ENCODE measurements around the gene MED16.

Gene MED16

DNA sequence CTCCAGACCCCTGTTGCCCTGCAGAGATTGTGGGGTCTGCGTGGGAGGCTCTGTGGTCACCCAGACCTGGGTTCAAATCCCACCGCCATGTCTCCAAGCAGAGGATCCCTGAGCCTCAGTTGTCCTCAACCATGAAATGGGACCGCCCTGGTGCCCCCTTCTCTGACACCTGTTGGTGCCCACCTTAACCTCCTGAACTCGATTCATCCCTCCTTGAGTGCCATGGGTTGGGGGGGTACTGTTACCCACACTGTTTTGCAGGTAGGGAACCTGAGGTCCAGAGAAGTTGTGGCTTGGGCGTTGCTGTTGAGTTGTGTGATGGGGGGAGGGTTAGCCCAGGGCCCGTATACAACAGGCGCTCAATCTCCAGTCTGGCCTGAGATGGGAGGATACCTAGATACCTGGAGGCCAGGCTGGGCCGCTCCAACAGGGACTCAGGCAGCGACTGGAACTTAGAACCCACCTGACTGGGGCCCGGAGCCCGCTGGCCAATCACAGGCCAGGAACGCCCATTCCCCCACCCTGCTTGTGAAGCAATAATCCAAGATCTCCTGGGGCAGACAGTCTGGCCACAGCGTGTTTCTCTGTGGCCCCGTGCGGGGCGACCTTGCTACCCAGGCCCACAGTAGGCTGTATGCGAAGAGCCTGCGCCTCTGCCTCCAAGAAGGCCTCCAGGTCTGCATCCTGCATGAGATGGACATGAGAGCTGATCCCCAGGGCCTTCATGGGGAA is 35.6 kb upstream of the MED16 start:
- DNase-seq = no peak

DNA sequence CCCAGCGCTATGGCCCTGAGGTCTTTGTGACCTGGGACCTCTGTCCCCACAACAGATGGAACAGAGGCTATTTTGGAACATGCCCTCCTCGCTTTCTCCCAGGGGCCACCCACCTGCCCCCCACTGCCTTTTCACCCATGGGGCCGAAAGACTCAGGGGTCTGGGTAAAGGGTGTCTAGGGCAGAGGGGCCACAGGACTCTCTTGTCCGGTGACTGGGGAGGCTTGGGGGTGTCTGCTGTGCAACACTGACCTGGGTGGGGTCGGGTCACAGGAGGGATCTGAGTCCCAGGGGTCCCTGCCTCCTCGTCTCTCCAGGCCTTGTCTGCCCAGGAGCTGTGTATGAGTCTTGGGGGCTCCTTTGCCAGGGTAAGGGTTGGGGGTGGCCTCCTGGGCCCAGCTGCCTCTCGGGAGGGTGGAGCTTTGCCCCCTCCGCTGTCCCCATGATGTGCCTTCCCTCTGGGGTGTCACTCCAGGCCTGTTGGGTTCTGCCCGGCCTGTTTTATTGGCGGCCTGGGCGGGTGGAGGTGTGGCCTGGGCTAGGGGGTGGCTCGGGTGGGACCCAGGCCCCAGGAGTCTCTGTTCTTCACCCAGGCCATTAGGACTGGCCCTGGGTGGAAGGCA is 34.9 kb upstream of the MED16 start:
- DNase-seq = no peak

DNA sequence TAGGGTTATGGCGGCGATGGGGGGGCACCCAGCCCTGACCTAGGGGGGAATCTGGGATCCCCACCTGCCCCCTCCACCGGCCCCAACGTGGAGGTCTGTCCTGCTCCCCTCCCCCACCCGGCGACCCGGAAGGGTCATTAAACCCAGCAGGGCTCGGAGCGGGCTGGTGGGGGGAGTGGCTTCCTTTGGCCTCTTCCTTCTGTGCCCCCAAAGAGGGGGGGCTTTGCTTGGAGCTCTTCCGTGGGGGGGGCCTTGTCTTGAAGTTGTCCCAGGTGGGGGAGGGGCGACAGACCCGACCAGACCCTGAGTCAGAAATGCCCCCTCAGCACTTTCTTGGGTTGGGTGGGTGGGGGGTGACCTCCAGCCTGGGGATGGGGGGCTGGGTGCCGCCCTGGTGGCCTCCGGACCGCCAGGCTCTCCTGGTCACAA is 34.4 kb upstream of the MED16 start:
- DNase-seq = no peak

DNA sequence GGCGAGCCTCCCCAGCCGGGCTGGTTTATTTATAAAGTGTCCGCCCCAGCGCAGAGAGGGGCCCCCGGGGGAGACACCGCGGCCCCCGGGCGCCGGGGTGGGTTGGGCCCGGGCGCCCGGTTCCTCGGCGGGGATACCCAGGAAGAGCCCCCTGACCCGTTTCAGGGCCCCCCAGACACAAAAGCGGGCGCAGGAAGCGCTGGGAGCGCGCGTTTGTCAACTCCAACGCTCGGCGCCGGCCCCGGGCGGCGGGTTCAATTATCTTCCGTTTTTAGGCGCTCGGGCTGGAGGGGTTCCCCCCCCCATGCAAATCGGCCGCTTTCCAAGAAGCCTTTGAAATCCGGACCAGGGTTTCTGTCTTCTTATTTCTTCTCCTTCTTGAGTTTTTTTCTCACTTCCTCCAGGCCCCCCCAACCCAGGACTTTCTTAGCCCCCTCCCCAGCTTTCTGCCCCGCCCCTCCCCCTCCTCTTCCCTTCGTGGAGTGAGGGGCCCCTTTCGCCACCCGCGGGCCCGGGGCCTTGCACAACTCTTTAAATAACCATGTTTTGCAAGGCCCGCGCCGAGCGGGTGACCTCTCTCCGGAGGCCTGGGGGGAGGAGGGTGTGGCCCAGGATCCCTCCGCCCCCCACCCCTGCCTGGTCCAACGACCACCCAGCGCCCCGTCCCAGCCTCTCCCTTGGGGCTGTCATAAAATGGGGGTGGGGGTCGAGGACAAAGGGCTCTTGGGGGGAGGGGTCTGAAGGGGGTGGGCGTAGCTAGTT is 33.8 kb upstream of the MED16 start:
- DNase-seq = no peak

DNA sequence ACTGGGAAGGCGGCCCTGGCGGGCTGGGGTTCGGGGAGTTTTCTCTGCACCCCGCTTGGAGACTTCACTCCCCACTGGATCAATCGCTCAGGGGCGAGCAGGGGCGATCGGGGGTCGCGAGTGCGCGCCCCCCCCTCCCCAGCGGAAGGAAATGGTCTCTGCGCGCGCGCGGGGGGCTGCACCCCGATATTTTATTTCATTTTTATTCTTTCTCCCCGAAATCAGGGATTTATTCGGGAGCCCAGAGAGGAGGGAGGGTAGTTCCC is 33.3 kb upstream of the MED16 start:
- no peak for DNase-seq

DNA sequence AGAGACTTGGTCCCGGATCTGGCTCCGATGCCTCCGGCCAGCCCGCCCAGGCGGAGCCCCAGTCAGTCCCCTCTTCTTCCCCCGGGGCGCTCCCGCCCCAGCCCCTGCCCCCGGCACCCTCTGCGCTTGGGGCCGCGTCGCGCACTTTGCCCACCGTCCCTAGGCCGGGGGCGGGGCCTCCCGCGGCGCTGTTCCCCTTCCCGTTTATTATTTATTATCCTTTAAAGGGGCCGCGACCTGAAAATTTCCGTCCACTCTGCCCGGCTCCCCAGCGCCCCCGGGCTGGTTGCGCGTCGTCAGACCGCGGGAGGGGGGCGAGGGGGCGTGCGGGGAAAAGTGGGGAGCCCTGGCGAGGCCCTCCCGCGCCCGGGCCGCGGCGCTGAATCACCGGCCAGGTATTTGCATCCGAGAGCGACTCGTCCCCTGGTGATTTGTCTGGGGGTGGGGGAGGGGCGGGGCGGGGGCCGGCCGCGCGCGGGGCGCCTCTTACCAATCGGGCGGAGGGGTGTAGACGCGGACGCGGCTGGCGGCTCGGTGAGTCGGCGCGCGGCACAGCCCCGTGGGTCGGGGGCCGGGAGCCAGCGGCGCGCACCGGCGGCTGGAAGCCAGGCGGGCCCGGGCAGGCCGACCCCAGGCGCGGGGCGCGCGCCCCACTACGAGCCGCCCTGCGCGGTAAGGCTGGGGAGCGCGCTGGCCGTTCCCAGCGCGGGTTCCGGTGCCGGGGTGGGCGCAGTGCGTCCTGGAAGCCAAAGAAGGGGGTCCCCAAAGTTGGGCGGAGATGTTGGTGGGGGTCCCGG is 32.7 kb upstream of the MED16 start, which contains the start of gene ARID3A:
TSS of gene ARID3A (plus strand) at position 510 of the 797 bp plus-strand sequence. CDS start 3,494 bp downstream, outside the sequence.
- DNase-seq = peak; percentile 60

DNA sequence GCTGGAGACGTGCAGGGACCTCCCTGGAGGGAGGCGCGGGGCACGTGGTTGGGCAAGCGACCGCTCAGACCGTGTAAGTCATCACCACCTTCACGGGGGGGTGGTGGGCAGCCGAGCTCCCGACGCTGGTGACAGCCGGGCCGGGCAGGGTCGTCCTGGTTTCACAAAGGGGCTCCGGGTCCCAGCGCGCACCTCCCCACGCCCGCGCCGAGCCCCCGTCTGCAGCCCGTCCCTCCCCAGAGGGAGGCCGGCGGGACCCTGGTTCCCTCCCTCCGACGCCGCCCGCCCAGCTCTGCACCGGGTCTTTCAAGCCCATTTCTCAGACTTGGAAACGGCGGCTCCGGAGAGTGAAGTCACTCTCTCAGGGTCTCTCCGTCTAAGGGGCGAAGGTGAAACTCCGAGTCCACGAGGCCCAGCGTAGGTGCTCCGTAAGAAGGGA is 32.1 kb upstream of the MED16 start:
- DNase-seq = no peak

DNA sequence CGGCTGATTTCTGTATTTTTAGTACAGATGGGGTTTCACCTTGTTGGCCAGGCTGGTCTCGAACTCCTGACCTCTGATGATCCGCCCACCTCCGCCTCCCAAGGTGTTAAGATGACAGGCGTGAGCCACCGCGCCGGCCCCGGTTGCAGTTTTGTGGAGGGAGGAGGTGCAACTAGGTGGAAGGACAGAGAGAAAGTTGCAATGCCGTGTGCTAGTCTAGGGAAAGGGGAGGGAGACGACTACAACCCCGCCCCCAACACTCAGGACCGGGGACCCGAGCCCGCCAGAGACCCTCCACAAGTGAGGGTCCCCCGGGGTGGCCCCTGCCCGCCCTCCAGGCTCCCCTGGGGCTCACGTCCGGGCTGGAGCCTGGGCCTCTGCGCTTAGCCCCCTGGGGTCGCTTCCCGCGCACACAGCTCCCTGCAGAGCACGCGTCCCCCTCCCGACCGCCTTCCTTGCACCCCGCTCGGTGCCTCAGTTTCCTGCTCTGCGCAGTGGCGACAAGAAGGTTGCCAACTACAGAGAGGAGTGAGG is 31.6 kb upstream of the MED16 start:
- no peak for DNase-seq

DNA sequence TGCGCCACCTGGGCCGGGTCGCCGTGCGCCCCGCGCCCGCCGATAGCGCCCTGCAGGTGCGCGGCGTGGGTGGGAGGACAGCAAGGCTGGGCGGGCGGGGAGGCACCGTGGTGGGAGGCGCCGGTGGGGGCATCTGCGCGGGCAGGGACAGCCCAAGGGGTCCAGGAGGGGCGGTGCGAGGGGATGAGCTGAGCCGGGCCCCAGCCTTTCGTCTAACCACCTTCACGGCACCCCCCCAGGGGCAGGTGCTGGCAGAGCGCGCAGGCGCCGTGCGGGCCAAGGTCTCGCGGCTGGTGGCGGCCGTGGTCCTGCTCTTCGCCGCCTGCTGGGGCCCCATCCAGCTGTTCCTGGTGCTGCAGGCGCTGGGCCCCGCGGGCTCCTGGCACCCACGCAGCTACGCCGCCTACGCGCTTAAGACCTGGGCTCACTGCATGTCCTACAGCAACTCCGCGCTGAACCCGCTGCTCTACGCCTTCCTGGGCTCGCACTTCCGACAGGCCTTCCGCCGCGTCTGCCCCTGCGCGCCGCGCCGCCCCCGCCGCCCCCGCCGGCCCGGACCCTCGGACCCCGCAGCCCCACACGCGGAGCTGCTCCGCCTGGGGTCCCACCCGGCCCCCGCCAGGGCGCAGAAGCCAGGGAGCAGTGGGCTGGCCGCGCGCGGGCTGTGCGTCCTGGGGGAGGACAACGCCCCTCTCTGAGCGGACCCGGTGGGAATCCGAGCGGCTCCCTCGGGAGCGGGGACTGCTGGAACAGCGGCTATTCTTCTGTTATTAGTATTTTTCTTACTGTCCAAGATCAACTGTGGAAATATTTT is 27.3 kb upstream of the MED16 start:
- DNase-seq = no peak

DNA sequence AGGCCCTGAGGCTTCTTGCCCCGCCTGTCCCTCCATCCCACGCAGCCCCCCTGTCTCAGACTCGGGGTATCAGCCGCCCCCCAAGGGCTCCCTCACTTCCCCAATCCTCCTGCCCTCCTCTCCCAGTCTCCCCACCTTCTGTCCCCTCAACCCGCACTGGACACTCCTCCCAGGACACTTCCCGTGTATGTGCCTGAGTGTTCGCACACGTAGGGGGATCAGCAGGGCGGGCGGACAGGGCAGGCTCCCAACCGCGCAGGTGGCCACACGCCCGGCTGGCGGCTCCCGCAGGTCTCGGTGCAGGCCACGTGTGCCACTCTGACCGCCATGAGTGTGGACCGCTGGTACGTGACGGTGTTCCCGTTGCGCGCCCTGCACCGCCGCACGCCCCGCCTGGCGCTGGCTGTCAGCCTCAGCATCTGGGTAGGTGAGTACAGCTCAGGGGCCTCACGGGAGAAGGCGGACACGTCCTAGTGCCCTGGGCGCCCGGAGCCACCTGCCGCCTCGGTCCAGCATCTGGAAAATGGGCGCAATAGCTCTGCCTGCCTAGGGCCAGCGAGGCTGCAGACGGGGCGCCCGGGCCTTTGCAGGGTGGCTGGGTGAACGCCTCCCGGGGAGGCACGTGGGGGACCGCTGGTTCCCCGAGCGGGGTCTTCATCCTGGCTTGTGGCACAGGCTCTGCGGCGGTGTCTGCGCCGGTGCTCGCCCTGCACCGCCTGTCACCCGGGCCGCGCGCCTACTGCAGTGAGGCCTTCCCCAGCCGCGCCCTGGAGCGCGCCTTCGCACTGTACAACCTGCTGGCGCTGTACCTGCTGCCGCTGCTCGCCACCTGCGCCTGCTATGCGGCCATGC is 26.4 kb upstream of the MED16 start:
- no peak for DNase-seq

DNA sequence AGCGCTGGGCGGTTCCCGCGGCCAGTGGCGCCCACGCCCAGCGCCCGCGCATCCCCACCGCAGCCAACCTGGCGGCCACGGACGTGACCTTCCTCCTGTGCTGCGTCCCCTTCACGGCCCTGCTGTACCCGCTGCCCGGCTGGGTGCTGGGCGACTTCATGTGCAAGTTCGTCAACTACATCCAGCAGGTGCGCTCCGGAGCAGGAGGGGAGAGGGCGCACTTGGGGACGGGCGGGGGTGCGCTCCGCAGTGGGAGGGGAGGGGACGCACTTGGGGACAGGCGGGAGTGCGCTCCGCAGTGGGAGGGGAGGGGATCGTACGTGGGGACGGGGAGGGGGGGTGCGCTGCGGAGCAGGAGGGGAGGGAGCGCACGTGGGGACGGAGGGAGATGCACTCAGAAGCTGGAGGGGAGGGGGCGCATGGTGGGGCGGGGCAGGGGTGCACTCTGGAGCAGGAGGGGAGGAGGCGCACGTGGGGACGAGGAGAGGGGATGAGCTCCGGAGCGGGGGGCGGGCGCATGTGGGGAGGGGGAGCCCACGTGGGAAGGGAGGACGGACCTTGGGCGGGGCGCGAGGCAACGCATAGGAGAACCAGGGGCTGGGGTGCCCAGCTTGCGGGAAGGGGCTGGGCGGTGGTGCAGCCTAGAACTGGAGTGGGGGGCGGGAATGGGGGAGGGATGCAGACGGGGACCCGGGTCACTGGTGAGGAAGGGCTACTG is 25.7 kb upstream of the MED16 start:
- no peak for DNase-seq

DNA sequence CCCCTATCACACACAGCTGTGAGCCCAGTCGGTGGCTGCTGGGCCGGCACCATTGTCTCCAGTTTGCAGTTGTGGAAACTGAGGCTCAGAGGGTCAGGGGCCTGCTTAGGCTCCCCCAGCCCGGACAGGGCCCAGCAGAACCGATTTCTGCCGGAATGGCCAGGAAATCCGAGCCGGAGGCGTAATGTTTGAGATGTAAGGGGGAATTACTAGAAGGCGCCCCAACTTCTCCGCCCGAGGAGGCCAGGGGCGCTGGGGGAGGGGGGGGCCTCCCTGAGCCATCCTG is 25.1 kb upstream of the MED16 start:
- no peak for DNase-seq

DNA sequence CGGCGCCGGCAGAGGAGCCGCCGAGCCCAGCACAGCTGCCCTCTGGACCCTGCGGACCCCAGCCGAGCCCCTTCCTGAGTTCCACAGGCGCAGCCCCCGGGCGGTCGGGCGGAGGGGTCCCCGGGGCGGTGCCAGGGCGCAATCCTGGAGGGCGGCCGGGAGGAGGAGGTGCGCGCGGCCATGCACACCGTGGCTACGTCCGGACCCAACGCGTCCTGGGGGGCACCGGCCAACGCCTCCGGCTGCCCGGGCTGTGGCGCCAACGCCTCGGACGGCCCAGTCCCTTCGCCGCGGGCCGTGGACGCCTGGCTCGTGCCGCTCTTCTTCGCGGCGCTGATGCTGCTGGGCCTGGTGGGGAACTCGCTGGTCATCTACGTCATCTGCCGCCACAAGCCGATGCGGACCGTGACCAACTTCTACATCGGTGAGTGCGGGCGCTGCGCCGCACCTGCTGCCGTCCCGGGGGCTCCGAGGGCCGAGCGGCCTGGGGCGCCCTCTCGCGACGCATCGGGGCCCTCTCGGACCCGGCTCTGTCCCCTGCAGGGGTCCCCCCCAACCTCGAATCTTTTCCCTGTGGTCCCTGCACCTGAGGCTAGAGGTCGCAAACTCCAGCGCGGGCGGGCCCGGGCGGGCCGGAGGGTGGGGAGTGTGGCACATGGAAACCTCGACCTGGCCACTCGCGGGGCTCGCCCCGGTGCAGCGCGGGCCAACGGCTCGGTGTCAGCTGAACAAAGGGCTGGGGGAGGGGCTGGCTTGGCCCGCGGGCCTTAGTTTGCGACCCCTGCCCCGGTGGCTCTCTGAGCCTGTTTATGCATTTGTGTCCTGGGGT is 24.6 kb upstream of the MED16 start, which contains the start of gene KISS1R:
TSS of gene KISS1R (plus strand) at position 11 of the 829 bp plus-strand sequence. CDS start at position 181, 170 bp downstream.
- DNase-seq = no peak

DNA sequence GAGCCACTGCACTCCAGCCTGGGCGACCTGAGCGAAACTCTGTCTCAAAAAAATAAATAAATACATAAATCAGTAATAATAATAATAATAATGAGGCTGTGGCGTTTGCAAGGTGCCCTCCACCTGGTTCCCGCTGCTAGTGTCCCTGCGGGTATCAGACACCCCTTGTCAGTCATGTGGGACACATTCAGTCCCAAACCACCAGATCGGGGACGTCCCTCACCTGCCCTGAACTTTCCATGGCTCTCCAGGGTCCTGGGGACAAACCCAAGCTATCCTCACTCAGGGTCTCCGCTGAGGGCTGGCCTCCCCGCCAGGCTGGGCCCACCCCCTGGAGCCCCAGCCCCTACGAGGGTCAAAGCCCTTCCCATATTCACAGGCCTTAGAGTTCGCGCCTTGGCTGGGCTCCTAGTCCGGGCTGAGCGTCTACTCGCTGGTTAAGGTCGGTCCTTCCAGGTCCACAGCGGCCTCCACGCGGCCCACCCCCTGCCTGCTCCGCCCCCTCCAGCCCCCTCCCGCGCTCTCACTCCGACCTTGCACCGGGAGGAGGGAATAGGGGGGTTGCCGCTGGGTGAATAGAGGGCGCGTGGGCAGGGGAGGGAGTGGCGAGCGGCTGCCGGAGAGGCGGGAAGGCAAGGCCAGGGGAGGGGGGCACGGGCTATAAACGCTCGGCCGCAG is 23.8 kb upstream of the MED16 start:
- no peak for DNase-seq

DNA sequence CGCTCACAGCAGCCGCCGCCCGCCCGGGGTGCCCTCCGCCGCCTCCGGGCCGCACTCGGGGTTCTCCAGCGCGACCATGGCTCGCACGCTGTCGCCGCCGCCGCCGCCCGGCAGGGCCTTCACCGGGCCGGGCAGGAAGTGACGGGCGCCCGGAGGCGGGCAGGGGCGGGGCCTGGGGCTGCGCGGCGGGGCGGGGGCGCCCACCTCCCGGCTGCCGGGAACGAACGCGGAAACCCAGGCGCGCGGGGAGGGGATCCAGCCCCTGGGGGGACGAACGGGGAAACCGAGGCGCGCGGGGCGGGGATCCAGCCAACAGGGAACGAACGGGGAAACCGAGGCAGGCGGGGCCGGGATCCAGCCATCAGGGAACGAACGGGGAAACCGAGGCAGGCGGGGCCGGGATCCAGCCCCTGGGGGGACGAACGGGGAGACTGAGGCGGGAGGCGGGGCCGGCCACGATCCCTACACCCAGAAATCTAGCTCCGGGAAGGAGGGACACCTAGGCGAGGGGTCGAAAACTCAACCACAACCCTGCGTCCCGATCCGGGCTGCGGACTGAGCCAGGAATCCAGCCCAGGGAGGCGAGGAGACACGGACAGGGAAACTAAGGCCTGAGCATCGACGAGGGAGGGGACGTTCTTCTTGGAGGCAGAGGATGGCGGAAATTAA is 20.2 kb upstream of the MED16 start, which contains the start of gene R3HDM4:
TSS of gene R3HDM4 (minus strand) at position 140 of the 669 bp plus-strand sequence. CDS start at position 78, 62 bp downstream.
- peak; percentile 23 for DNase-seq

DNA sequence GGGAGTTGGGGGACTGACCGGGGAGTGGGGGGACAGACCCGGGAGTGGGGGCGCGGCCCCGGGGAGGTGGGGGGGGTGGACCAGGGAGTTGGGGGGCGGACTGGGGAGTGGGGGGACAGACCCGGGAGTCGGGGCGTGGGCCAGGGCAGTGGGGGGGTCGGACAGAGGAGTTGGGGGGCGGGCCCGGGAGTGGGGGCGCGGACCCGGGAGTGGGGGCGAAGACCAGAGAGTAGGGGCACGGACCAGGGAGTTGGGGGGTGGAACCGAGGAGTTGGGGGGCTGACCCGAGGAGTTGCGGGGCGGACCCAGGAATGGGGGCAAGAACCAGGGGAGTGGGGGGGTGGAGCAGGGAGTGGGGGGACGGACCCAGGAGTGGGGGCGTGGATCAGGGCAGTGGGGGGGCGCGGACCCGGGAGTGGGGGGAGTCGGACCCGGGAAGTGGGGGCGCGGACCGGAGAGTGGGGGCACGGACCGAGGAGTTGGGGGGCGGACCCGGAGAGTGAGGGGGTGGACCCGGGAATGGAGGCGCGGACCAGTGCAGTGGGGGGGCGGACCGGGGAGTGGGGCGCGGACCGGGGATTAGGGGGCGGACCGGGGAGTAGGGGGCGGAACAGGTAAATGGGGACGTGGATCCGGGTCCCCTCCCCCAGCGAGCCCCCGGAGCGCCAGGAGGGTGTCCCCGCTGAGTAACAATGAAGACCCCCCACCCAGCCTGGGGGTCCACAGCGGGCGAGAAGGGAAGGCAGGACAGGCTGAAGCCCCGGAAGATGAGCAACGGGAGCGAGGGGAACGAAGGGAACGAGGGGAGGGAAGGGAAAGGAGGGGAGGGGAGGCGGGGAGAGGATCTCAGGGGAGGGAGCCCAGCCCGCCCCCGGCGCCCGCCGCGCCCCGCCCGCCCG is 19.4 kb upstream of the MED16 start:
- DNase-seq = no peak
